Measurements from ENCODE around the gene C12orf76. TPM values are rescaled to one million over a fixed set of nuclear protein-coding genes. Genes with fewer than 3 reads are reported as not detected.

Gene C12orf76
- total and polyA plus RNA-seq, 2 of the 13 experiments (the other 11 are each of a cell fraction or from before 2014, with no cell fraction given) = 15.8 to 38.4 TPM

GRCh38 chr12:110084314-110085015, 36.1 kb upstream of the C12orf76 start (continued):
- TF ChIP-seq CHD4 (IDR thresholded peaks at IDR 0.05; ENCODE audit: borderline replicate concordance, low read length) = no peak

GRCh38 chr12:110080410-110080809, 32.1 kb upstream of the C12orf76 start:
- Histone ChIP-seq H3K36me3 (replicated peaks in 1 of 2; ENCODE audit: control insufficient read depth in 1 of 2, insufficient read depth in 2 of 2, low read length in 2 of 2) (no peaks in the 10 kb centered on the region), H3K9ac (ENCODE audit: insufficient read depth, low read depth, low read length) (no peak overlapping the region; the same call in 1 of the 2 replicates), H3K79me2 (ENCODE audit: insufficient read depth, low read length) (no peaks in the 10 kb centered on the region), H3K27me3 (ENCODE audit: control insufficient read depth in 1 of 2, insufficient read depth in 2 of 2, low read length in 2 of 2) (no peaks in the 10 kb centered on the region), H3K4me3 (replicated peaks in 1 of 3; ENCODE audit: insufficient read depth in 1 of 3, low read depth in 2 of 3, low read length in 3 of 3) (no peak overlapping the region), H3K9me3 (ENCODE audit: low read length) (no peaks in the 10 kb centered on the region), H3K4me2 (ENCODE audit: low read depth, low read length) (0 out of 2 replicates have a peak overlapping the region, but pooled peaks have one; percentile 82), H3K4me1 (ENCODE audit: insufficient read depth, low read length) (peaks cover 56% of the 10 kb centered on the region), H3K27ac (ENCODE audit: extremely low read length, insufficient read depth, low read length) (peak overlapping the region; percentile 83), H4K20me1 (ENCODE audit: insufficient read depth, low read length) (no peaks in the 10 kb centered on the region), H2AFZ (ENCODE audit: low read length) (no peak overlapping the region)
- WGBS (ENCODE audit: low lambda C conversion rate) = 95% methylated on average over 7 of the region's 7 CpGs
- TF ChIP-seq MYNN (CRISPR knock-in tag; IDR thresholded peaks at IDR 0.05; ENCODE audit: low read depth) = 0 out of 2 replicates have a peak, but pooled peaks have one; percentile 4
- TF ChIP-seq FOSL2 (CRISPR knock-in tag; IDR thresholded peaks at IDR 0.05) = no peak
- no peak for TF ChIP-seq MAZ (IDR thresholded peaks at IDR 0.05; ENCODE audit: borderline replicate concordance, low read depth, low read length)
- TF ChIP-seq MAZ (CRISPR knock-in tag; IDR thresholded peaks at IDR 0.05; ENCODE audit: low read depth) = no peak
- no peak for TF ChIP-seq FOXO1 (CRISPR knock-in tag; IDR thresholded peaks at IDR 0.05)
- ChIA-PET POLR2A (interaction anchor here (1.0 to 1.4 kb wide), 17 partner anchors 10 to 170 kb away, joined by 3 to 56 read pairs (median 5); partner anchors contain the start of genes ANKRD13A and C12orf76), CTCF (ENCODE audit: low intra/inter-chr PET ratio, low total read pairs) (no interaction called here)
- intact Hi-C loops (cut with micrococcal nuclease; ENCODE audit: unreplicated experiment) (no loop called here), in situ Hi-C loops (cut with HindIII; ENCODE audit: extremely low pct_ligation_motif_present, low pct_unique_long_range_greater_than_20kb) (no loop called here)
- FAIRE-seq = no peak
- ATAC-seq = no peak
- BruUV-seq (replicated peaks) = no TSS peak
- DNase-seq (ENCODE audit: low spot score) = no peak

Measured in HepG2 (cell line).